Keratinocyte (primary cell): ENCODE results near the gene CHAC1. TPM values are rescaled to one million over a fixed set of nuclear protein-coding genes. Genes with fewer than 3 reads are reported as not detected.
A peak's percentile ranks its signal among the peaks of the same experiment; 100 is the strongest.

Experiments used
- DNase-seq: peaks from one replicate; pipeline ENCODE4 v3.0.0-alpha.2; 2011; ENCODE audit warnings: low read depth, missing footprints, low spot score
- FAIRE-seq: peaks from 2 replicates; lab custom pipeline; 2011; peaks lifted over from hg19 to GRCh38; lab: Jason Lieb, UNC
- H2AFZ ChIP-seq: 2 replicates; pipeline ENCODE4 v1.6.0; 2012; ENCODE audit warnings: low read length, control low read depth, inconsistent platforms; ENCODE audit not compliant: control insufficient read depth
- H3K27ac ChIP-seq: 2 replicates; pipeline ENCODE4 v1.5.1; 2011; ENCODE audit warnings: low read length; ENCODE audit not compliant: control insufficient read depth, insufficient read depth
- H3K27me3 ChIP-seq: 3 replicates; pipeline ENCODE4 v1.6.0; 2011; ENCODE audit warnings: low read length; ENCODE audit not compliant: control insufficient read depth, insufficient read depth; ENCODE audit errors: extremely low read depth
- H3K36me3 ChIP-seq, 2 experiments: 2 replicates in 1 of 2; 3 replicates in 1 of 2; pipeline ENCODE4 v1.5.1; 2011; ENCODE audit warnings: low read length in 2 of 2, mild to moderate bottlenecking in 1 of 2; ENCODE audit not compliant: control insufficient read depth in 2 of 2, insufficient read depth in 2 of 2; ENCODE audit errors: extremely low read depth in 1 of 2
- H3K4me1 ChIP-seq: 3 replicates; pipeline ENCODE4 v1.5.1; 2011; ENCODE audit warnings: low read length; ENCODE audit not compliant: control insufficient read depth, insufficient read depth; ENCODE audit errors: extremely low read depth
- H3K4me2 ChIP-seq: 3 replicates; pipeline ENCODE4 v1.6.0; 2011; ENCODE audit warnings: low read depth, low read length; ENCODE audit not compliant: control insufficient read depth, insufficient read depth; ENCODE audit errors: extremely low read depth
- H3K4me3 ChIP-seq, 3 experiments: fragments of 200-600 bp in 1 of 3; sonication (generic) in 1 of 3; 2 replicates in 2 of 3; 3 replicates in 1 of 3; pipeline ENCODE4 v1.5.1; 2011 to 2016; ENCODE audit warnings: low read length in 3 of 3, mild to moderate bottlenecking in 3 of 3, control low read depth in 2 of 3, inconsistent platforms in 1 of 3, low read depth in 1 of 3, mixed read lengths in 1 of 3, mixed run types in 1 of 3, moderate library complexity in 1 of 3; ENCODE audit not compliant: control insufficient read depth in 2 of 3, insufficient read depth in 2 of 3; ENCODE audit errors: extremely low read depth in 1 of 3
- H3K79me2 ChIP-seq: 2 replicates; pipeline ENCODE4 v1.6.0; 2012; ENCODE audit warnings: low read length; ENCODE audit not compliant: control insufficient read depth, insufficient read depth
- H3K9ac ChIP-seq: 3 replicates; pipeline ENCODE4 v1.6.0; 2011; ENCODE audit warnings: low read length; ENCODE audit not compliant: control insufficient read depth, insufficient read depth; ENCODE audit errors: extremely low read depth
- H3K9me1 ChIP-seq: 3 replicates; pipeline ENCODE4 v1.6.0; 2011; ENCODE audit warnings: low read length; ENCODE audit not compliant: control insufficient read depth, insufficient read depth; ENCODE audit errors: extremely low read depth
- H3K9me3 ChIP-seq: 2 replicates; pipeline ENCODE4 v1.5.1; 2012; ENCODE audit warnings: low read depth, low read length; ENCODE audit not compliant: control insufficient read depth
- H4K20me1 ChIP-seq: 3 replicates; pipeline ENCODE4 v1.6.0; 2011; ENCODE audit warnings: low read length; ENCODE audit not compliant: control insufficient read depth, insufficient read depth; ENCODE audit errors: extremely low read depth
- EZH2 ChIP-seq: IDR thresholded peaks from one replicate; pipeline ENCODE4 v1.6.1; 2012; ENCODE audit warnings: inconsistent platforms, mild to moderate bottlenecking, low read length, moderate library complexity
- dilution Hi-C: fragments of 300-500 bp; cut with MboI; formaldehyde crosslinking; loops from one replicate; pipeline ENCODE4 v1.7.0; 2020; ENCODE audit warnings: low sequenced_read_pairs; ENCODE audit not compliant: extremely low pct_ligation_motif_present
- polyA plus RNA-seq, 5 experiments: library from polyadenylated mRNA; depleted of rRNA in 3 of 5; stranded (reverse) in 3 of 5; stranded (forward) in 1 of 5; unstranded in 1 of 5; fragments of >200 nt; gene quantifications; 1 replicate in 1 of 5; 2 replicates in 3 of 5; 3 replicates in 1 of 5; pipeline versions ENCODE4 v1.2.1 to v1.2.3, GENCODE V29; 2011 to 2012; ENCODE audit warnings: missing spikeins in 2 of 5, low read depth in 1 of 5, low replicate concordance in 1 of 5
- TF ChIP-seq, protein P1 (sequence below), 3 experiments: IDR thresholded peaks in 1 of 3; conservative IDR thresholded peaks in 1 of 3; optimal IDR thresholded peaks in 1 of 3; 2 replicates in 2 of 3; 3 replicates in 1 of 3; pipeline versions ENCODE3 to v1.5.1; 2011; ENCODE audit warnings: low read length in 3 of 3, mild to moderate bottlenecking in 3 of 3, moderate library complexity in 2 of 3, control low read depth in 1 of 3, inconsistent platforms in 1 of 3; ENCODE audit not compliant: insufficient read depth in 2 of 3; ENCODE audit errors: extremely low read depth in 1 of 3

The CHAC1 gene
- polyA plus RNA-seq, 1 donor (not counting 4 experiments of a cell fraction or from before 2014, with no cell fraction given): 6.4 TPM

- Histone ChIP-seq H3K27ac (no peak overlapping the region), H3K9me3 (no peaks in the 10 kb centered on the region), H2AFZ (no peak overlapping the region), H3K79me2 (no peaks in the 10 kb centered on the region), H3K4me2 (peak overlapping the region; percentile 67), H3K4me1 (peaks cover 19% of the 10 kb centered on the region), H3K36me3 (no peaks in the 10 kb centered on the region), H3K27me3 (peaks cover 73% of the 10 kb centered on the region), H3K9ac (no peak overlapping the region), H4K20me1 (no peaks in the 10 kb centered on the region), H3K9me1 (no peaks in the 10 kb centered on the region), H3K4me3 (peak overlapping the region in 2 of 3 experiments; percentile 42 to 44)
- no peak for FAIRE-seq
- peak; percentile 57 for TF ChIP-seq EZH2
- TF ChIP-seq, protein P1, sequence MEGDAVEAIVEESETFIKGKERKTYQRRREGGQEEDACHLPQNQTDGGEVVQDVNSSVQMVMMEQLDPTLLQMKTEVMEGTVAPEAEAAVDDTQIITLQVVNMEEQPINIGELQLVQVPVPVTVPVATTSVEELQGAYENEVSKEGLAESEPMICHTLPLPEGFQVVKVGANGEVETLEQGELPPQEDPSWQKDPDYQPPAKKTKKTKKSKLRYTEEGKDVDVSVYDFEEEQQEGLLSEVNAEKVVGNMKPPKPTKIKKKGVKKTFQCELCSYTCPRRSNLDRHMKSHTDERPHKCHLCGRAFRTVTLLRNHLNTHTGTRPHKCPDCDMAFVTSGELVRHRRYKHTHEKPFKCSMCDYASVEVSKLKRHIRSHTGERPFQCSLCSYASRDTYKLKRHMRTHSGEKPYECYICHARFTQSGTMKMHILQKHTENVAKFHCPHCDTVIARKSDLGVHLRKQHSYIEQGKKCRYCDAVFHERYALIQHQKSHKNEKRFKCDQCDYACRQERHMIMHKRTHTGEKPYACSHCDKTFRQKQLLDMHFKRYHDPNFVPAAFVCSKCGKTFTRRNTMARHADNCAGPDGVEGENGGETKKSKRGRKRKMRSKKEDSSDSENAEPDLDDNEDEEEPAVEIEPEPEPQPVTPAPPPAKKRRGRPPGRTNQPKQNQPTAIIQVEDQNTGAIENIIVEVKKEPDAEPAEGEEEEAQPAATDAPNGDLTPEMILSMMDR (optimal IDR thresholded peaks at IDR 0.05 in 1 of 3, IDR thresholded peaks at IDR 0.05 in 1 of 3, conservative IDR thresholded peaks at IDR 0.05 in 1 of 3; ENCODE audit: extremely low read depth in 1 of 3, insufficient read depth in 2 of 3, low read length in 3 of 3): no peak
- dilution Hi-C loops: no loop called here
- no peak for DNase-seq
Observed at GRCh38 chr15:40925863-40926658, 27.2 kb upstream of the CHAC1 start.

- H3K4me3 ChIP-seq: no peak overlapping the region
- peaks cover 19% of the 10 kb centered on the region for H3K4me1 ChIP-seq
- peak overlapping the region; percentile 67 for H3K4me2 ChIP-seq
- no peak overlapping the region for H3K9ac ChIP-seq
- H3K9me1 ChIP-seq: no peaks in the 10 kb centered on the region
- H3K36me3 ChIP-seq: no peaks in the 10 kb centered on the region
- DNase-seq: no peak
- no peak overlapping the region for H2AFZ ChIP-seq
- no peak for FAIRE-seq
- TF ChIP-seq EZH2: peak; percentile 94
- TF ChIP-seq, protein P1 (optimal IDR thresholded peaks at IDR 0.05 in 1 of 3, IDR thresholded peaks at IDR 0.05 in 1 of 3, conservative IDR thresholded peaks at IDR 0.05 in 1 of 3; ENCODE audit: extremely low read depth in 1 of 3, insufficient read depth in 2 of 3, low read length in 3 of 3): no peak
- dilution Hi-C loops: no loop called here
- no peak overlapping the region for H3K27ac ChIP-seq
- no peaks in the 10 kb centered on the region for H3K79me2 ChIP-seq
- no peaks in the 10 kb centered on the region for H3K9me3 ChIP-seq
- peaks cover 81% of the 10 kb centered on the region for H3K27me3 ChIP-seq
- peaks cover 2% of the 10 kb centered on the region for H4K20me1 ChIP-seq
Observed at GRCh38 chr15:40926659-40927494, 26.4 kb upstream of the CHAC1 start.
